ENCODE results near the gene CYB5B. TPM values are rescaled to one million over a fixed set of nuclear protein-coding genes. Genes with fewer than 3 reads are reported as not detected.

Gene CYB5B
- polyA plus RNA-seq, 3 donors = 32.3 to 90.4 (median 84.9) TPM

DNA sequence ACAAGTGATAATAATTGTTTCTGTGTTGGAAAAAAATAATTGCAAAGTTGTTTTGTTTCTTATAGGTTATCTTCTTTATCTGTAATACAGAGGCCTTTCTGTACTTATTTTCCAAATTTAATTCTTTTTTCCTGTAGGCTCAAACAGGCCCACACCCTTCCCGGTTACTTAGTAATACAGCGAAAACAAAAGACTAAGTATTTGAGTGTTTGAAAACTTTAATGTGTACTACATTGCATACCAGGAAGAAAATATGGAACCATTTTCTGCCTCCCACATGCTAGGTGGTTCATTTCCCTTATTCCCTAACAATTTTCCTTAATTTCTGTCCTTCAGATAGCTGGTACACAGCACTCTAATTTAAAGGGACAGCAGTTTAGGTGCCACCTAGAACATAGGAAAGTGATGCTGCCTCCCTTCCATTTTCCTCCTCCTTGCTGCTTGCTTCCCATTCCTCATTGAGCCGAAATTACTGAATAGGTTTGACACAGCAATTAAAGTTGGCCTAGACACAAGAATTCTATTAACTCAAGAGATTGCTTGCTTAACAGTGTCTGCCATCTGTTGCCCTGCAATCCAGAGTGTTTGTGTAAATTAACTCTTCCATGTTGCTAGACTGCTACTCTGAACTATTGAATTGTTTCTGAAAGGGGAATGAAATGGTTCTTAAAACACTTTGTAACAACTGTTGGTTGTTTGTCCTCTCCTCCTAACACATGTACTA lies 24.2 kb downstream of the CYB5B start:
- Histone ChIP-seq H3K9me3 (replicated peaks in 1 of 2; ENCODE audit: control insufficient read depth in 1 of 2, insufficient read depth in 1 of 2, low read length in 2 of 2) (no peaks in the 10 kb centered on the region), H2AFZ (ENCODE audit: insufficient read depth, low read depth, low read length, poor library complexity, severe bottlenecking) (no peak overlapping the region), H3K9ac (ENCODE audit: insufficient read depth, low read length, poor library complexity, severe bottlenecking) (no peak overlapping the region), H3K27me3 (ENCODE audit: control insufficient read depth in 2 of 2, insufficient read depth in 2 of 2, low read length in 2 of 2) (no peaks in the 10 kb centered on the region), H3K79me2 (ENCODE audit: insufficient read depth, low read length) (peaks cover 15% of the 10 kb centered on the region), H3K4me2 (replicated peaks; ENCODE audit: extremely low read depth, low read length, poor library complexity, severe bottlenecking) (no peak overlapping the region), H3K36me3 (replicated peaks in 1 of 2; ENCODE audit: control insufficient read depth in 1 of 2, insufficient read depth in 2 of 2, low read length in 2 of 2) (peaks cover 28 to 58% of the 10 kb centered on the region in 2 donors), H3K4me1 (ENCODE audit: control insufficient read depth in 1 of 2, insufficient read depth in 2 of 2, low read length in 2 of 2) (peaks cover 7 to 16% of the 10 kb centered on the region in 2 donors), H3K4me3 (replicated peaks in 1 of 3; ENCODE audit: low read depth in 2 of 3, low read length in 3 of 3) (no peak overlapping the region), H4K20me1 (ENCODE audit: insufficient read depth, low read length) (peaks cover 4% of the 10 kb centered on the region), H3K27ac (ENCODE audit: low read depth in 1 of 2, low read length in 2 of 2) (no peak overlapping the region)
- Mint-ChIP-seq H3K4me3 (no peak overlapping the region), H3K27me3 (ENCODE audit: low read depth in 3 of 3) (peaks cover 0 to 1% (median 0%) of the 10 kb centered on the region in 3 donors), H3K9me3 (peaks cover 0 to 2% (median 0%) of the 10 kb centered on the region in 7 donors), H3K4me1 (peaks cover 15% of the 10 kb centered on the region), H3K27ac (peak overlapping the region in 1 of 7 donors; percentile 26), H3K36me3 (peaks cover 56 to 71% of the 10 kb centered on the region in 2 donors)
- intact Hi-C loops (cut with micrococcal nuclease) = no loop called here
- WGBS (ENCODE audit: insufficient coverage) = no CpG with 5 or more reads among the region's 3 CpGs
- TF ChIP-seq, protein P1, sequence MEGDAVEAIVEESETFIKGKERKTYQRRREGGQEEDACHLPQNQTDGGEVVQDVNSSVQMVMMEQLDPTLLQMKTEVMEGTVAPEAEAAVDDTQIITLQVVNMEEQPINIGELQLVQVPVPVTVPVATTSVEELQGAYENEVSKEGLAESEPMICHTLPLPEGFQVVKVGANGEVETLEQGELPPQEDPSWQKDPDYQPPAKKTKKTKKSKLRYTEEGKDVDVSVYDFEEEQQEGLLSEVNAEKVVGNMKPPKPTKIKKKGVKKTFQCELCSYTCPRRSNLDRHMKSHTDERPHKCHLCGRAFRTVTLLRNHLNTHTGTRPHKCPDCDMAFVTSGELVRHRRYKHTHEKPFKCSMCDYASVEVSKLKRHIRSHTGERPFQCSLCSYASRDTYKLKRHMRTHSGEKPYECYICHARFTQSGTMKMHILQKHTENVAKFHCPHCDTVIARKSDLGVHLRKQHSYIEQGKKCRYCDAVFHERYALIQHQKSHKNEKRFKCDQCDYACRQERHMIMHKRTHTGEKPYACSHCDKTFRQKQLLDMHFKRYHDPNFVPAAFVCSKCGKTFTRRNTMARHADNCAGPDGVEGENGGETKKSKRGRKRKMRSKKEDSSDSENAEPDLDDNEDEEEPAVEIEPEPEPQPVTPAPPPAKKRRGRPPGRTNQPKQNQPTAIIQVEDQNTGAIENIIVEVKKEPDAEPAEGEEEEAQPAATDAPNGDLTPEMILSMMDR (IDR thresholded peaks at IDR 0.05) = no peak
- DNase-seq = no peak

DNA sequence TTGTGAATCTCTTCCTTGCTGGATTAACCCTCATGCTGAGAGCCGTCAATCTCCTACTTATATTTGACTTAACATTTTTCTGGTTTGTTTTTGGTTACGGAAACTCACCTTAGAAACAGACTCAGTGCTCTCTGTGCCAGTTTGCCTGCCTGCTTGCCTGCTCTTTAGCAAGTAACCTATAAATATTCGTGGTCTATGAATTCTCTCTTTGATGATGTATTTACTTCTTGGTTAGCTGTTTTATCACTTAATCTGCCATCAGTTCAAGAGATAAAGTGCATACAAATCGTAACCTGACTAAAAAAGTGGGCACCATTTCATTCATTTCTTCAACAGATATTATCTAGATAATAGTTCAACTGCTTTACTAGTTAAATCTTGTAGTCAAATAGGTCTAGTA lies 26.7 kb downstream of the CYB5B start:
- H3K9ac ChIP-seq (ENCODE audit: insufficient read depth, low read length, poor library complexity, severe bottlenecking) = no peak overlapping the region
- no peak overlapping the region for H3K4me3 ChIP-seq (replicated peaks in 1 of 3; ENCODE audit: low read depth in 2 of 3, low read length in 3 of 3)
- no peaks in the 10 kb centered on the region for H3K27me3 ChIP-seq (ENCODE audit: control insufficient read depth in 2 of 2, insufficient read depth in 2 of 2, low read length in 2 of 2)
- H3K79me2 ChIP-seq (ENCODE audit: insufficient read depth, low read length) = no peaks in the 10 kb centered on the region
- intact Hi-C loops (cut with micrococcal nuclease) = no loop called here
- peaks cover 0 to 4% (median 0%) of the 10 kb centered on the region in 7 donors for H3K9me3 Mint-ChIP-seq
- no peak overlapping the region for H3K27ac Mint-ChIP-seq
- no peaks in the 10 kb centered on the region for H3K4me1 ChIP-seq (ENCODE audit: control insufficient read depth in 1 of 2, insufficient read depth in 2 of 2, low read length in 2 of 2)
- H3K4me2 ChIP-seq (replicated peaks; ENCODE audit: extremely low read depth, low read length, poor library complexity, severe bottlenecking) = no peak overlapping the region
- no peak overlapping the region for H3K27ac ChIP-seq (ENCODE audit: low read depth in 1 of 2, low read length in 2 of 2)
- H2AFZ ChIP-seq (ENCODE audit: insufficient read depth, low read depth, low read length, poor library complexity, severe bottlenecking) = no peak overlapping the region
- no peaks in the 10 kb centered on the region for H3K4me1 Mint-ChIP-seq
- H3K9me3 ChIP-seq (replicated peaks in 1 of 2; ENCODE audit: control insufficient read depth in 1 of 2, insufficient read depth in 1 of 2, low read length in 2 of 2) = no peaks in the 10 kb centered on the region
- peaks cover 72 to 85% of the 10 kb centered on the region in 2 donors for H3K36me3 Mint-ChIP-seq
- H3K27me3 Mint-ChIP-seq (ENCODE audit: low read depth in 3 of 3) = peaks cover 0 to 2% (median 1%) of the 10 kb centered on the region in 3 donors
- H3K36me3 ChIP-seq (replicated peaks in 1 of 2; ENCODE audit: control insufficient read depth in 1 of 2, insufficient read depth in 2 of 2, low read length in 2 of 2) = peaks cover 32 to 83% of the 10 kb centered on the region in 2 donors
- TF ChIP-seq, protein P1 (IDR thresholded peaks at IDR 0.05) = no peak
- DNase-seq = no peak
- WGBS (ENCODE audit: insufficient coverage) = 100% methylated on average over 2 of the region's 4 CpGs
- peaks cover 8% of the 10 kb centered on the region for H4K20me1 ChIP-seq (ENCODE audit: insufficient read depth, low read length)
- H3K4me3 Mint-ChIP-seq = no peak overlapping the region
